ENCODE results near the gene MAG.

MAG gene

DNA sequence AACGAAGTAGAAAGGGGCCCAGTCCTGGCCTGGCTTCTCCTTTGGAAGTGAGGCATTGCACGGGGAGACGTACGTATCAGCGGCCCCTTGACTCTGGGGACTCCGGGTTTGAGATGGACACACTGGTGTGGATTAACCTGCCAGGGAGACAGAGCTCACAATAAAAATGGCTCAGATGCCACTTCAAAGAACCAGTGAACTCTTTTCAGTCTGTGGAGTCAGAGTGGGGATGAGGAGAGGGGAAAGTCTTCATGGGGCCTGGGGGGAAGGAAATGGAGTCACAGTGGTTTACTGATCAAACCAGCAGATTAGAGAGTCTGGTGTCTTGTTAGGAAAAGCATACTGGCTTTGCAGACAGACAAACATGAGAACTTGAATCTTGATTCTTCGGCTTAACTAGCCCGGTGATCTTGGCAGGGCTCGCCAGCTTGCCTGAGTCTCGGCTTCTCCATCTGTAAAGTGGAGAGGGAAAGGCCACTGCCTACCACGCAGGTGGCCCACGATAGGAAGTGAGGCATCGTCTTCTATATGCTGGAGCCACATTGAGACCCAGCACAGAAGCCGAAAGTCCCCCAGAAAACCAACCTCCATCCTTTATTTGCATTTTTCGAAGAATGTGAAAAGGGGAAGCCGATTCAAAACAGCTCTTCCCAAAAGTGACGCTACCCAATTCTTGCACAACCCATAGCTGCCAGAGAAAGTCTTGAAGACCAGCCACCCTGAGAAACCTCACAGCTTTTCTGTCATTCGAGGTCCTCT, 55.4 kb downstream of the MAG start, which contains the start of gene FFAR1:
FFAR1 (plus strand) TSS at position 732 of the 759 bp plus-strand sequence. CDS start 3,650 bp downstream, outside the sequence.
- no peak for DNase-seq (ENCODE audit: low read depth)
- no peak within 1 kb of the TSS for H3K4me3 ChIP-seq (ENCODE audit: low read length)
- no peak for TF ChIP-seq CTCF (conservative IDR thresholded peaks at IDR 0.05; ENCODE audit: low read depth, low read length)

DNA sequence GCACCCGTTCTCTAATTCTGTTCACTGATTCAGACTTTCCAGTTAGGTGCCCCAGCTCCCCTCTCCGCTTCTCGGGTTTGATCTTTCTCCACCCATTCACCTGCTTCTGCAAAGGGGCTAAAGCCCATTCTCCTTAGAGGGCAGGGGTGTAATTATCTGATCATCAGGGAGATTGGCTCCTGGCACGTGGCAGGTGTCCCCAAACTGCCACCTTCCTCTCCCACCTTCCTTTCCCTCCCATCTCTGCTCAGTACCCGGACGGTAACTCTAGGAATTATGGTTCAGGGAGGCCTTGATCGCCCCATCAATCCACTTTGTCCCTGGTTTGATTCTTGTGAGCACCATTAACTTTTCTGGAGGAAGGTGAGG, 56.0 kb downstream of the MAG start:
- no peak for DNase-seq (ENCODE audit: low read depth)
- no peak overlapping the region for H3K4me3 ChIP-seq (ENCODE audit: low read length)
- no peak for TF ChIP-seq CTCF (conservative IDR thresholded peaks at IDR 0.05; ENCODE audit: low read depth, low read length)

DNA sequence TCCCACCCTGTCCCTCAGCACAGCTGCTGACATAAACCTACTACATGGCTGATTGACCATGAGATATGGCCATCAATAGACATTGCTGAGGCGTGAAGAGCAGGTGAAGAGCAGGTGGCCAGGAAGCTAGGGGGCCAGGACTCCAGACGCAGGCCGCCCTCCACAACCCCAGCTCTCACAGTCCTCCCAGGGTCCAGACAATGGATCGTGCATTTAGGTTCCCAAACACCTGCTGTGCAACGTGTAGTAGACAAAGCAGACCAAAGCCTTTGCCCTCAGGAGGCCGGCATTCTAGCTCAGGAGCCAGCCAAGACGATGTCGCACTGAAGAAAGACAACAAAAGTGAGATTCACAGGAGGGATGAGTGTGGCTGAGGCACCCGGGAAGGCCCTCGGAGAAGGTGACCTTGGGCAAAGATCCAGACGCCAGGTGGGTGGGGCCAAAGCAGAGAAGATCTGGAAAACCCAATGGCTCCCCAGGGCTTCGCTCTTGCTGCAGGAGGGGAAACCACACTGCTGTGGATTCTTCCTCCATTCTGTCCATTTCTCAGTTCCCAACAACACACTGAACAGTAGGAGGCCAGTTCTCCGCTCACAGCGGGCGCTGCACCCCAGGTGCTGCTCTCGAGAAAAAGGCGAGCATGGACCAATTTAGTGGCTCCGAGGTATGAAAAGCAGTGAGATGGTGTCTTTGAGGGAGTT, 57.1 kb downstream of the MAG start:
- H3K4me3 ChIP-seq (ENCODE audit: low read length), result no peak overlapping the region
- DNase-seq (ENCODE audit: low read depth), result no peak
- no peak for TF ChIP-seq CTCF (conservative IDR thresholded peaks at IDR 0.05; ENCODE audit: low read depth, low read length)

- TF ChIP-seq CTCF (conservative IDR thresholded peaks at IDR 0.05; ENCODE audit: low read depth, low read length), result no peak
- H3K4me3 ChIP-seq (ENCODE audit: low read length), result no peak overlapping the region
- no peak for DNase-seq (ENCODE audit: low read depth)
These were observed 57.9 kb downstream of the MAG start for GRCh38 chr19:35349614-35350521.

DNA sequence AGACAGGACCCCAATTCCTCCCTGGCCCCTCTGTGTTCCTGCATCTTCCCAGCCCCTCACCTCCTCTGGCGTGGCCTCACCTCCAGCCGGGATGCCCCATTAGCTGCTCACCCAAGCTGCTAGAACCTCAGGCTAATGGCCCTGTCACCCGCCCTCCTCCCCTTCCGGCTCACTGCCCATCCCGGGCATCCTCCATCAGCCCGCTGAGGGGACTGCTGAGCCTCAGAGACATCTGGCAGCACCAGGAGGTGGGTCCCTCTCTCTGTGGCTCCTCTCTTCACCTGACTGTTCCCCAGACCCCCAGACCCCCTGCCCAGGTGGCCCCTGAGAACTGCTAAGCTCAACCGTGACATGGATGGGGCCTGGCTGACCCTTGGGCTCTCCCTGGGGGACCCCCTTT, 58.6 kb downstream of the MAG start:
- no peak for DNase-seq (ENCODE audit: low read depth)
- no peak overlapping the region for H3K4me3 ChIP-seq (ENCODE audit: low read length)
- TF ChIP-seq CTCF (conservative IDR thresholded peaks at IDR 0.05; ENCODE audit: low read depth, low read length), result no peak

GRCh38 chr19:35351411-35352176, 59.6 kb downstream of the MAG start:
- no peak for DNase-seq (ENCODE audit: low read depth)
- H3K4me3 ChIP-seq (ENCODE audit: low read length), result no peak overlapping the region
- no peak for TF ChIP-seq CTCF (conservative IDR thresholded peaks at IDR 0.05; ENCODE audit: low read depth, low read length)

All from retinal pigment epithelial cell (primary cell).